ENCODE data around the gene MEF2C. TPM values are rescaled to one million over a fixed set of nuclear protein-coding genes. Genes with fewer than 3 reads are reported as not detected.
"Not testable (repeated sequence)": the region's sequence is repeated elsewhere in the genome, so short reads cannot be mapped to it uniquely, and the experiment has no call there.

The MEF2C gene
- total and polyA plus RNA-seq, 2 of the 13 experiments (the other 11 are each of a cell fraction or from before 2014, with no cell fraction given), result 0.02 TPM; not detected in 1

- H3K27me3 ChIP-seq (ENCODE audit: control insufficient read depth in 1 of 2, insufficient read depth in 2 of 2, low read length in 2 of 2); H3K27ac ChIP-seq (ENCODE audit: extremely low read length, insufficient read depth, low read length); BruUV-seq (replicated peaks); ATAC-seq; H3K4me1 ChIP-seq (ENCODE audit: insufficient read depth, low read length); H3K9ac ChIP-seq (ENCODE audit: insufficient read depth, low read depth, low read length); H3K36me3 ChIP-seq (replicated peaks in 1 of 2; ENCODE audit: control insufficient read depth in 1 of 2, insufficient read depth in 2 of 2, low read length in 2 of 2); H3K9me3 ChIP-seq (ENCODE audit: low read length); H2AFZ ChIP-seq (ENCODE audit: low read length); DNase-seq (ENCODE audit: low spot score); FAIRE-seq; POLR2A ChIA-PET; H3K79me2 ChIP-seq (ENCODE audit: insufficient read depth, low read length); intact Hi-C loops (cut with micrococcal nuclease; ENCODE audit: unreplicated experiment); H3K4me2 ChIP-seq (ENCODE audit: low read depth, low read length); CTCF ChIA-PET (ENCODE audit: low intra/inter-chr PET ratio, low total read pairs); H3K4me3 ChIP-seq (replicated peaks in 1 of 3; ENCODE audit: insufficient read depth in 1 of 3, low read depth in 2 of 3, low read length in 3 of 3); H4K20me1 ChIP-seq (ENCODE audit: insufficient read depth, low read length); in situ Hi-C loops (cut with HindIII; ENCODE audit: extremely low pct_ligation_motif_present, low pct_unique_long_range_greater_than_20kb): not testable (repeated sequence)
- no CpG with 5 or more reads among the region's 8 CpGs for WGBS (ENCODE audit: low lambda C conversion rate)
These were observed 21.0 kb upstream of the MEF2C start for GRCh38 chr5:88903966-88904365.

GRCh38 chr5:88901077-88901476 lies 18.1 kb upstream of the MEF2C start:
- POLR2A ChIA-PET; H3K79me2 ChIP-seq (ENCODE audit: insufficient read depth, low read length); in situ Hi-C loops (cut with HindIII; ENCODE audit: extremely low pct_ligation_motif_present, low pct_unique_long_range_greater_than_20kb); H3K27me3 ChIP-seq (ENCODE audit: control insufficient read depth in 1 of 2, insufficient read depth in 2 of 2, low read length in 2 of 2); CTCF ChIA-PET (ENCODE audit: low intra/inter-chr PET ratio, low total read pairs); H3K4me2 ChIP-seq (ENCODE audit: low read depth, low read length); ATAC-seq; FAIRE-seq; DNase-seq (ENCODE audit: low spot score); BruUV-seq (replicated peaks); H3K4me1 ChIP-seq (ENCODE audit: insufficient read depth, low read length); H3K9me3 ChIP-seq (ENCODE audit: low read length); H3K27ac ChIP-seq (ENCODE audit: extremely low read length, insufficient read depth, low read length); H3K9ac ChIP-seq (ENCODE audit: insufficient read depth, low read depth, low read length); H3K36me3 ChIP-seq (replicated peaks in 1 of 2; ENCODE audit: control insufficient read depth in 1 of 2, insufficient read depth in 2 of 2, low read length in 2 of 2); intact Hi-C loops (cut with micrococcal nuclease; ENCODE audit: unreplicated experiment); H3K4me3 ChIP-seq (replicated peaks in 1 of 3; ENCODE audit: insufficient read depth in 1 of 3, low read depth in 2 of 3, low read length in 3 of 3); H2AFZ ChIP-seq (ENCODE audit: low read length); H4K20me1 ChIP-seq (ENCODE audit: insufficient read depth, low read length): not testable (repeated sequence)

GRCh38 chr5:88899096-88899737 lies 16.2 kb upstream of the MEF2C start:
- no peak for ATAC-seq
- in situ Hi-C loops (cut with HindIII; ENCODE audit: extremely low pct_ligation_motif_present, low pct_unique_long_range_greater_than_20kb), result no loop called here
- Histone ChIP-seq H3K9ac (ENCODE audit: insufficient read depth, low read depth, low read length) (no peak overlapping the region), H3K4me3 (replicated peaks in 1 of 3; ENCODE audit: insufficient read depth in 1 of 3, low read depth in 2 of 3, low read length in 3 of 3) (no peak overlapping the region), H3K9me3 (ENCODE audit: low read length) (no peaks in the 10 kb centered on the region), H3K4me1 (ENCODE audit: insufficient read depth, low read length) (no peaks in the 10 kb centered on the region), H3K27ac (ENCODE audit: extremely low read length, insufficient read depth, low read length) (no peak overlapping the region), H3K4me2 (ENCODE audit: low read depth, low read length) (no peak overlapping the region), H3K27me3 (ENCODE audit: control insufficient read depth in 1 of 2, insufficient read depth in 2 of 2, low read length in 2 of 2) (no peaks in the 10 kb centered on the region; a peak in 1 of 5 replicates), H3K79me2 (ENCODE audit: insufficient read depth, low read length) (no peaks in the 10 kb centered on the region), H4K20me1 (ENCODE audit: insufficient read depth, low read length) (no peaks in the 10 kb centered on the region), H2AFZ (ENCODE audit: low read length) (no peak overlapping the region), H3K36me3 (replicated peaks in 1 of 2; ENCODE audit: control insufficient read depth in 1 of 2, insufficient read depth in 2 of 2, low read length in 2 of 2) (no peaks in the 10 kb centered on the region)
- 4% methylated on average over 2 of the region's 2 CpGs for WGBS (ENCODE audit: low lambda C conversion rate)
- FAIRE-seq, result no peak
- ChIA-PET POLR2A (no interaction called here), CTCF (ENCODE audit: low intra/inter-chr PET ratio, low total read pairs) (no interaction called here)
- TF ChIP-seq HMG20B (CRISPR knock-in tag; conservative IDR thresholded peaks at IDR 0.05) (no peak), ZNF776 (CRISPR knock-in tag; IDR thresholded peaks at IDR 0.05) (no peak), ZNF800 (CRISPR knock-in tag; IDR thresholded peaks at IDR 0.05) (no peak), NFRKB (IDR thresholded peaks at IDR 0.05) (no peak), SETDB1 (CRISPR knock-in tag; IDR thresholded peaks at IDR 0.05; ENCODE audit: borderline replicate concordance) (no peak), REXO4 (CRISPR knock-in tag; IDR thresholded peaks at IDR 0.05; ENCODE audit: borderline replicate concordance) (no peak), ZFP1 (CRISPR knock-in tag; IDR thresholded peaks at IDR 0.05) (no peak), CCAR2 (optimal IDR thresholded peaks at IDR 0.05; ENCODE audit: low read depth, low read length) (no peak), ZNF234 (CRISPR knock-in tag; conservative IDR thresholded peaks at IDR 0.05) (no peak), ZNF383 (CRISPR knock-in tag; IDR thresholded peaks at IDR 0.05; ENCODE audit: borderline replicate concordance) (no peak)
- DNase-seq (ENCODE audit: low spot score), result no peak
- intact Hi-C loops (cut with micrococcal nuclease; ENCODE audit: unreplicated experiment), result no loop called here
- BruUV-seq (replicated peaks), result no TSS peak
